Measurements from ENCODE around the gene BCAS4.

Gene BCAS4

GRCh38 chr20:50817776-50818172 lies 22.9 kb downstream of the BCAS4 start:
- H3K27me3 ChIP-seq (ENCODE audit: insufficient read depth, low read depth, severe bottlenecking) = no peaks in the 10 kb centered on the region
- H3K36me3 ChIP-seq = no peaks in the 10 kb centered on the region
- no peaks in the 10 kb centered on the region for H3K9me3 ChIP-seq (ENCODE audit: severe bottlenecking)
- TF ChIP-seq, protein P1, sequence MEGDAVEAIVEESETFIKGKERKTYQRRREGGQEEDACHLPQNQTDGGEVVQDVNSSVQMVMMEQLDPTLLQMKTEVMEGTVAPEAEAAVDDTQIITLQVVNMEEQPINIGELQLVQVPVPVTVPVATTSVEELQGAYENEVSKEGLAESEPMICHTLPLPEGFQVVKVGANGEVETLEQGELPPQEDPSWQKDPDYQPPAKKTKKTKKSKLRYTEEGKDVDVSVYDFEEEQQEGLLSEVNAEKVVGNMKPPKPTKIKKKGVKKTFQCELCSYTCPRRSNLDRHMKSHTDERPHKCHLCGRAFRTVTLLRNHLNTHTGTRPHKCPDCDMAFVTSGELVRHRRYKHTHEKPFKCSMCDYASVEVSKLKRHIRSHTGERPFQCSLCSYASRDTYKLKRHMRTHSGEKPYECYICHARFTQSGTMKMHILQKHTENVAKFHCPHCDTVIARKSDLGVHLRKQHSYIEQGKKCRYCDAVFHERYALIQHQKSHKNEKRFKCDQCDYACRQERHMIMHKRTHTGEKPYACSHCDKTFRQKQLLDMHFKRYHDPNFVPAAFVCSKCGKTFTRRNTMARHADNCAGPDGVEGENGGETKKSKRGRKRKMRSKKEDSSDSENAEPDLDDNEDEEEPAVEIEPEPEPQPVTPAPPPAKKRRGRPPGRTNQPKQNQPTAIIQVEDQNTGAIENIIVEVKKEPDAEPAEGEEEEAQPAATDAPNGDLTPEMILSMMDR (IDR thresholded peaks at IDR 0.05; ENCODE audit: low read depth, low read length) = no peak
- H3K27ac ChIP-seq = peak overlapping the region; percentile 62
- H3K4me3 ChIP-seq (ENCODE audit: low read depth, low read length) = no peak overlapping the region
- no peak for DNase-seq

GRCh38 chr20:50819349-50819748 lies 24.5 kb downstream of the BCAS4 start:
- Histone ChIP-seq H3K9me3 (ENCODE audit: severe bottlenecking) (no peaks in the 10 kb centered on the region), H3K27me3 (ENCODE audit: insufficient read depth, low read depth, severe bottlenecking) (no peaks in the 10 kb centered on the region), H3K36me3 (no peaks in the 10 kb centered on the region), H3K4me3 (ENCODE audit: low read depth, low read length) (no peak overlapping the region), H3K27ac (no peak overlapping the region)
- TF ChIP-seq, protein P1 (IDR thresholded peaks at IDR 0.05; ENCODE audit: low read depth, low read length) = no peak
- no peak for DNase-seq

- H3K9me3 ChIP-seq (ENCODE audit: severe bottlenecking) = no peaks in the 10 kb centered on the region
- H3K36me3 ChIP-seq = no peaks in the 10 kb centered on the region
- H3K27me3 ChIP-seq (ENCODE audit: insufficient read depth, low read depth, severe bottlenecking) = no peaks in the 10 kb centered on the region
- no peak for DNase-seq
- H3K4me3 ChIP-seq (ENCODE audit: low read depth, low read length) = no peak overlapping the region
- no peak overlapping the region for H3K27ac ChIP-seq
- TF ChIP-seq, protein P1 (IDR thresholded peaks at IDR 0.05; ENCODE audit: low read depth, low read length) = no peak
Observed at GRCh38 chr20:50820515-50821256, 25.8 kb downstream of the BCAS4 start.

DNA sequence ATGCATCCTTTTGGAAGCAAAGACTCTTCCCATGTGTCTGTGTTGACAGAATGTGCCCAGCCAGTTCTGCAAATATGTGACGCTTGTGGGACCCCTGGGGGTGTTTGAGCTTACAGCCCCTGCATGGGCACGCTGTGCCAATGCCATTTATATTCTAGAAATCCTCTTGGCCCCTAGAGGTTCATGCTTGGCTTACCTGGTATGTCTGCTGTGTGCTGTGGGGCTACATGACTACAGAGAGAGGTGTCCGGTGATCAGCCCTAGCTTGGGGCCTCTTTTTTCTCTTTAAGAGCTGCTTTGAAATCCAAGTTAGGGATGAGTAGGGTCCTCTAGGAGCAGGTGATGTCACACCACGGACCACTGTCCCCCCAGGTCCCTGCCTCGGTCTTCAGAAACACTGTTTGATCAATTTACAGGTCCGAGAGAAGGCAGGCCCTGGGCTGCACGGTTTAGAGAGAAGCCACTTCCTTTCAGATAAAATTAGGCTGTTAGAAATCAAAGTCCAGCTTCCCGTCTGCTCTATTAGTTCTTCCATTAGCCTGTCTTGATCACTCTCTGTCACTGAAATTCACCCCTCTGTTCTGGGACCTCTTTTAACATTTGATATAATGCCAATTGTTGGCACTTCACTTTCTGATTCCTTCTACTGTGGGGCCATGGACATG lies 26.5 kb downstream of the BCAS4 start:
- H3K9me3 ChIP-seq (ENCODE audit: severe bottlenecking) = no peaks in the 10 kb centered on the region
- H3K27me3 ChIP-seq (ENCODE audit: insufficient read depth, low read depth, severe bottlenecking) = no peaks in the 10 kb centered on the region
- no peaks in the 10 kb centered on the region for H3K36me3 ChIP-seq
- TF ChIP-seq, protein P1 (IDR thresholded peaks at IDR 0.05; ENCODE audit: low read depth, low read length) = no peak
- H3K27ac ChIP-seq = no peak overlapping the region
- no peak overlapping the region for H3K4me3 ChIP-seq (ENCODE audit: low read depth, low read length)
- DNase-seq = no peak

DNA sequence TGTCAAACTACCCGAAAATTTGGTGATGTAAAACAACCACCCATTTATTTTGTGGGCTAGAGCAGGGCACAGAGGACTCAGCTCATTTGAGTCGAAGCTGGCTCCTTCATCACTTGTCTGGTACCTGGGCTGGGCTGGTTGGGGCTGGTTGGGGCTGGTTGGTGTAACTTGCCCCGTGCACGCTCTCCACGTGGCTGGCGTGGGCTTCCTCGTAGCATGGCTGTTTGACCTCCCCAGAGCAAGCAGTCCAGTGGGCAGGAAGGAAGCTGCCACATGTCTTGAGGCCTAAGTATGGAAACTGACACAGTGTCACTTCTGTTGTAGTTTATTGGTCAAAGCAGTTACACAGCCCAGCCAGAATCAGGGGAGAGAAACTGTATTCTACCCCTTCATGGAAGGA lies 27.1 kb downstream of the BCAS4 start:
- TF ChIP-seq, protein P1 (IDR thresholded peaks at IDR 0.05; ENCODE audit: low read depth, low read length) = no peak
- H3K4me3 ChIP-seq (ENCODE audit: low read depth, low read length) = no peak overlapping the region
- DNase-seq = no peak

More for the DNA sequence above, 27.1 kb downstream of the BCAS4 start:
- Histone ChIP-seq H3K27ac (no peak overlapping the region), H3K27me3 (ENCODE audit: insufficient read depth, low read depth, severe bottlenecking) (no peaks in the 10 kb centered on the region), H3K9me3 (ENCODE audit: severe bottlenecking) (no peaks in the 10 kb centered on the region), H3K36me3 (no peaks in the 10 kb centered on the region)

All from WERI-Rb-1 (cell line).